BJ (cell line): ENCODE data around the gene HOXA3. TPM values are rescaled to one million over a fixed set of nuclear protein-coding genes. Genes with fewer than 3 reads are reported as not detected.

ENCODE experiments used
- CTCF ChIA-PET: fragments of 350-600 bp; formaldehyde crosslinking; extraction: SDS; loops from one replicate; lab custom pipeline; 2021; ENCODE audit warnings: antibody characterized with exemption, inconsistent platforms; lab: Yijun Ruan, JAX
- POLR2A ChIA-PET: fragments of 300-600 bp; sonication (Branson Sonifier 250); formaldehyde crosslinking; extraction: SDS; loops from one replicate; lab custom pipeline; 2021; ENCODE audit warnings: antibody characterized with exemption; lab: Charles Lee
- DNase-seq: peaks from one replicate; pipeline ENCODE4 v3.0.0-alpha.2; 2011; ENCODE audit warnings: low read depth
- H3K27me3 ChIP-seq: 2 replicates; pipeline ENCODE4 v1.6.0; 2011; ENCODE audit warnings: low read length; ENCODE audit not compliant: control insufficient read depth, insufficient read depth
- H3K36me3 ChIP-seq: 2 replicates; pipeline ENCODE4 v1.5.1; 2011; ENCODE audit warnings: low read length; ENCODE audit not compliant: control insufficient read depth, insufficient read depth
- H3K4me3 ChIP-seq: 2 replicates; pipeline ENCODE4 v1.5.1; 2011; ENCODE audit warnings: low read depth, mild to moderate bottlenecking, control low read depth, low read length
- polyA plus RNA-seq: library from polyadenylated mRNA; depleted of rRNA; stranded (reverse); fragments of >200 nt; gene quantifications from 2 replicates; pipeline ENCODE4 v1.2.3, GENCODE V29; 2011
- TF ChIP-seq, protein P1 (sequence below): IDR thresholded peaks from 2 replicates; pipeline ENCODE4 v1.5.1; 2011; ENCODE audit warnings: low read depth, mild to moderate bottlenecking, control low read depth, inconsistent platforms, low read length, moderate library complexity; ENCODE audit not compliant: insufficient read depth

HOXA3 gene
- polyA plus RNA-seq, 1 experiment = 0.15 TPM

GRCh38 chr7:27140126-27140857 is 12.1 kb downstream of the HOXA3 start:
- Histone ChIP-seq H3K36me3 (no peaks in the 10 kb centered on the region), H3K4me3 (no peak overlapping the region), H3K27me3 (no peaks in the 10 kb centered on the region)
- ChIA-PET CTCF (interaction anchor here (1.0 to 5.9 kb wide), 5 partner anchors 9 to 286 kb away, joined by 3 to 59 read pairs (median 7); partner anchors contain the start of gene HOXA4), POLR2A (no interaction called here)
- TF ChIP-seq, protein P1, sequence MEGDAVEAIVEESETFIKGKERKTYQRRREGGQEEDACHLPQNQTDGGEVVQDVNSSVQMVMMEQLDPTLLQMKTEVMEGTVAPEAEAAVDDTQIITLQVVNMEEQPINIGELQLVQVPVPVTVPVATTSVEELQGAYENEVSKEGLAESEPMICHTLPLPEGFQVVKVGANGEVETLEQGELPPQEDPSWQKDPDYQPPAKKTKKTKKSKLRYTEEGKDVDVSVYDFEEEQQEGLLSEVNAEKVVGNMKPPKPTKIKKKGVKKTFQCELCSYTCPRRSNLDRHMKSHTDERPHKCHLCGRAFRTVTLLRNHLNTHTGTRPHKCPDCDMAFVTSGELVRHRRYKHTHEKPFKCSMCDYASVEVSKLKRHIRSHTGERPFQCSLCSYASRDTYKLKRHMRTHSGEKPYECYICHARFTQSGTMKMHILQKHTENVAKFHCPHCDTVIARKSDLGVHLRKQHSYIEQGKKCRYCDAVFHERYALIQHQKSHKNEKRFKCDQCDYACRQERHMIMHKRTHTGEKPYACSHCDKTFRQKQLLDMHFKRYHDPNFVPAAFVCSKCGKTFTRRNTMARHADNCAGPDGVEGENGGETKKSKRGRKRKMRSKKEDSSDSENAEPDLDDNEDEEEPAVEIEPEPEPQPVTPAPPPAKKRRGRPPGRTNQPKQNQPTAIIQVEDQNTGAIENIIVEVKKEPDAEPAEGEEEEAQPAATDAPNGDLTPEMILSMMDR = no peak
- no peak for DNase-seq

DNA sequence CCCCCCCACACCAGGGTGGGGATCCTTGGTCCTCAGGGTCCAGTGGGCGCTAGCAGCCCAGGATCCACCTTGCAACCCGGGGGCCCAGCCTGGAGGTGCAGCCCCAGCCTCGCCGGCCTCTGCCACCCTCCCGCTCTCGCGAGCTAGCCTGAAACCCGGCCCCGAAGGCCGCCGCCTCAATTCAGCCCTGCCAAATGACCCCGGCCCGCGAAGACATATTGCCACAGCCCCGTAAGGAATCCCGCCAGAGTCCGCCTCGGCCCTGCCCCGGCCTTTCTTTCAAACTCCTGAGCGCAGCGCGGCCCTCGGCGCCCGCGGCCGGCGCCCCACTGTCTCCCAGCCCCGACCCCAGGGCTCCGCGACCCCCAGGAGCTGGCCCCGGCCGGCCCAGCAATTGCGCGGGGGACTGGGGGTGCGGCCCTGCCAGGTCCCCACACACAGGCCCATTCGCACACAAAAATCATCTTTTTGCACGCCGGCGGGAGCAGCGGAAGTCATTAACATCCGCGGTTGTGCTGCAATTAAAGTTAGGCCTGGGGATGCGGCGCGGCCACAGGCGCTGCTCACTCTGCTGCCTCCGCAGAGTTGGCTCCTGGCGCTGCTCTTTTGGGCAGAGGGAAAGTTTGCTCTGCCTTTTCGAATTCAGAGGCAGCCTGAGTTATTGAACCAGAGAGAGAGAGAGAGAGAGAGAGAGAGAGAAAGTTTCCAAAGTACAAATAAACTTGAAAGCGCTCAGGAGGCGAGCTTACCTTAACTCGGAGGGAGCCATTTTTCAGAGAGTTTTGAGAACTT is 12.9 kb downstream of the HOXA3 start:
- POLR2A ChIA-PET = no interaction called here
- TF ChIP-seq, protein P1 = no peak
- no peak overlapping the region for H3K4me3 ChIP-seq
- no peak for DNase-seq
- H3K36me3 ChIP-seq = no peaks in the 10 kb centered on the region
- no peaks in the 10 kb centered on the region for H3K27me3 ChIP-seq
- CTCF ChIA-PET = interaction anchor here (1.0 to 5.9 kb wide), 3 partner anchors 8 to 285 kb away, joined by 3 to 59 read pairs (median 7); partner anchors contain the start of gene HOXA4

DNA sequence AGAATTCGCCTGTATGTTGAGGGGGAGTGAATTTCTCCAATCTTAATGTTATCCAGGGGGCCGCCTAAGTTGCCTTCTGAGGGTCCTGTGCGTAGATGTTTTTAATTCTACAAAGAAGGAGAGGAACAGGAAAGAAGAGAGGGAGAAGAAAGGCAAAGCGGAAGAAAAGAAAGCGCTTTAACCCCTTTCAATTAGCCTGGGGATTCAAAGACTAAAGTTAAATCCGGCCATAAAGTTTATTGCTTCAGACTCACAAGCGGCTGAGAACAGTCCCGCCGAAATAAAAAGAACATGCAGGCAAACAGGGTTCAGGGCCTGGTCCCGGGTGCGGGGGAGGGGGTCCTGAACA is 13.4 kb downstream of the HOXA3 start:
- TF ChIP-seq, protein P1 = no peak

GRCh38 chr7:27138472-27138871 is 13.9 kb downstream of the HOXA3 start:
- Histone ChIP-seq H3K27me3 (no peaks in the 10 kb centered on the region), H3K4me3 (no peak overlapping the region), H3K36me3 (no peaks in the 10 kb centered on the region)
- CTCF ChIA-PET = interaction anchor here (1.1 kb wide), 1 partner anchor 295 kb away, joined by 3 read pairs; no protein-coding TSS in a partner anchor
- TF ChIP-seq, protein P1 = no peak
- POLR2A ChIA-PET = no interaction called here
- no peak for DNase-seq

More for the DNA sequence above, 13.4 kb downstream of the HOXA3 start:
- Histone ChIP-seq H3K27me3 (no peaks in the 10 kb centered on the region), H3K36me3 (no peaks in the 10 kb centered on the region), H3K4me3 (no peak overlapping the region)
- ChIA-PET POLR2A (no interaction called here), CTCF (no interaction called here)
- no peak for DNase-seq

- CTCF ChIA-PET = interaction anchor here (1.1 kb wide), 1 partner anchor 294 kb away, joined by 3 read pairs; no protein-coding TSS in a partner anchor
- Histone ChIP-seq H3K27me3 (no peaks in the 10 kb centered on the region), H3K4me3 (no peak overlapping the region), H3K36me3 (no peaks in the 10 kb centered on the region)
- TF ChIP-seq, protein P1 = no peak
- POLR2A ChIA-PET = no interaction called here
- DNase-seq = no peak
Observed at GRCh38 chr7:27137640-27138315, 14.6 kb downstream of the HOXA3 start.
